Mesothelial cell of epicardium (in vitro differentiated cells): ENCODE data around the gene SAMD3. TPM values are rescaled to one million over a fixed set of nuclear protein-coding genes. Genes with fewer than 3 reads are reported as not detected.

Source experiments
- DNase-seq, 2 experiments: peaks; one replicate each; pipeline ENCODE4 v3.0.0; 2021; ENCODE audit warnings: low spot score in 2 of 2; ENCODE audit not compliant: unreplicated experiment in 2 of 2
- H3K27ac Mint-ChIP-seq: 2 replicates; pipeline ENCODE4 v1.8.0; 2021; ENCODE audit warnings: mixed read lengths
- H3K27me3 Mint-ChIP-seq: 2 replicates; pipeline ENCODE4 v1.8.0; 2021; ENCODE audit warnings: low read depth, mixed read lengths
- H3K36me3 Mint-ChIP-seq: 2 replicates; pipeline ENCODE4 v1.8.0; 2021; ENCODE audit warnings: mixed read lengths
- H3K4me1 Mint-ChIP-seq: 2 replicates; pipeline ENCODE4 v1.8.0; 2021; ENCODE audit warnings: mixed read lengths
- H3K4me3 Mint-ChIP-seq: 2 replicates; pipeline ENCODE4 v1.8.0; 2021; ENCODE audit warnings: mild to moderate bottlenecking, moderate library complexity, mixed read lengths
- H3K9me3 Mint-ChIP-seq: 2 replicates; pipeline ENCODE4 v1.8.0; 2021; ENCODE audit warnings: mixed read lengths
- CTCF ChIP-seq: fragments of 200-600 bp; sonication (generic); IDR thresholded peaks from one replicate; pipeline ENCODE4 v1.5.0; 2021; ENCODE audit warnings: antibody characterized with exemption; ENCODE audit not compliant: unreplicated experiment
- total RNA-seq: library from RNA; stranded (reverse); gene quantifications from 3 replicates; pipeline ENCODE4 v1.2.1, GENCODE V29; 2021

Gene SAMD3
- total RNA-seq, 1 donor from 2014 or later = 0.49 TPM

DNA sequence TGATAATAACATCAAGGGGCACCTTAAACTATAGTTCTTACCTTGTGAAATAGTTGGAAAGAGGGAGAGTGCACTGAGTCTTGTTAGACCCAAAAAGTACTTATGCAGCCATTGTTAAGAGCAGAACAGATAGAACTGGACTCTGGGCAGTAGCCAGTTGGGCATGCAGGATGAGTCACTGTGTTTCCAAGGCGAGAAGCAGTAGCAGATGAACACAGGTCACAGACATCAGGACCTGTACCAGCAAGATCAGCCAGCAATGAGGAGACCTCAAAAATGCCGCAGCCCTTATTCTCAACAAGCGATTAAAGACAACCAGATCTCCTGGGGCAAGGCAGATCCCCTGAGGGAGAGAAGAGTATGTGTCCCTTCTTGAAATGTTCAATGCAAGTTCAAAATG, 79.0 kb downstream of the SAMD3 start:
- Mint-ChIP-seq H3K4me1 (no peaks in the 10 kb centered on the region), H3K27ac (no peak overlapping the region), H3K4me3 (no peak overlapping the region), H3K36me3 (peaks cover 46% of the 10 kb centered on the region), H3K27me3 (no peaks in the 10 kb centered on the region), H3K9me3 (no peaks in the 10 kb centered on the region)
- no peak for DNase-seq
- no peak for TF ChIP-seq CTCF

- Mint-ChIP-seq H3K4me1 (no peaks in the 10 kb centered on the region), H3K9me3 (no peaks in the 10 kb centered on the region), H3K27me3 (no peaks in the 10 kb centered on the region), H3K27ac (no peak overlapping the region), H3K4me3 (no peak overlapping the region), H3K36me3 (peaks cover 63% of the 10 kb centered on the region)
- DNase-seq = no peak
- no peak for TF ChIP-seq CTCF
These were observed 82.7 kb downstream of the SAMD3 start for GRCh38 chr6:130140084-130140483.

DNA sequence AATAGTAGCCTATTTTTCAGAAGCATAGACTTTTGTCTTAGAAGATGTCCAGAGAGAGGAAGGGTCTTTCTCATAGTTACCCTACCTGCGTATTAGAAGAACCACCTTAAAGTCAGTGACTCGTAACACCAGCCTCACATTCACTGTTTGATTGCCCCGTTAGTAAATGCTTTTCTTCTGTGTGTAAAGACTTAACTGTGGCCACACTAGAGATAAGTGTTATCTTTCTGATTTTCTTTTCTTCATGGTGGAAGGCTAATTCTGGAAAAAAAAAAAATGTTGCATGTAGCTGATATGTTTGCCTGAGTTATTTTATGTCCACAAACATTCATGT, 83.9 kb downstream of the SAMD3 start:
- Mint-ChIP-seq H3K27me3 (no peaks in the 10 kb centered on the region), H3K4me3 (no peak overlapping the region), H3K36me3 (peaks cover 64% of the 10 kb centered on the region), H3K4me1 (no peaks in the 10 kb centered on the region), H3K27ac (no peak overlapping the region), H3K9me3 (no peaks in the 10 kb centered on the region)
- no peak for DNase-seq
- no peak for TF ChIP-seq CTCF

GRCh38 chr6:130138116-130138908, 84.4 kb downstream of the SAMD3 start:
- DNase-seq = no peak
- Mint-ChIP-seq H3K36me3 (peaks cover 60% of the 10 kb centered on the region), H3K4me3 (no peak overlapping the region), H3K27me3 (no peaks in the 10 kb centered on the region), H3K9me3 (no peaks in the 10 kb centered on the region), H3K27ac (no peak overlapping the region), H3K4me1 (no peaks in the 10 kb centered on the region)
- TF ChIP-seq CTCF = no peak

DNA sequence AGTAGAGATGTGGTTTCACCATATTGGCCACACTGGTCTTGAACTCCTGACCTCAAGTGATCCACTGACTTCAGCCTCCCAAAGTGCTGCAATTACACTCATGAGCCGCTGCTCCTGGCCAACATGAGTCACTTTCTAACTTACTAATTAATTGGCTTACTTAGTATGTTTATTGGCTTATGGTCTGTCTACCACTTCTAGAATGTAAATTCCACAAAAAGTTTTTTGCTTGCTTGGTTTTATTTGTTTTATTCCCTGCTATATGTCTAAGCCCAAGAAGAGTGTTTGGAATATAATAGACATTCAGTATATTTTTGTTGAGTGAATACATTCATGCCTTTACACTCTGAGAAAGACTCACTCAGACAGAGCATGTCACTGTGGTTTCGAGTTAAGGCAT, 86.0 kb downstream of the SAMD3 start:
- Mint-ChIP-seq H3K27ac (no peak overlapping the region), H3K36me3 (peaks cover 50% of the 10 kb centered on the region), H3K9me3 (no peaks in the 10 kb centered on the region), H3K27me3 (no peaks in the 10 kb centered on the region), H3K4me3 (no peak overlapping the region), H3K4me1 (no peaks in the 10 kb centered on the region)
- TF ChIP-seq CTCF = no peak
- no peak for DNase-seq

DNA sequence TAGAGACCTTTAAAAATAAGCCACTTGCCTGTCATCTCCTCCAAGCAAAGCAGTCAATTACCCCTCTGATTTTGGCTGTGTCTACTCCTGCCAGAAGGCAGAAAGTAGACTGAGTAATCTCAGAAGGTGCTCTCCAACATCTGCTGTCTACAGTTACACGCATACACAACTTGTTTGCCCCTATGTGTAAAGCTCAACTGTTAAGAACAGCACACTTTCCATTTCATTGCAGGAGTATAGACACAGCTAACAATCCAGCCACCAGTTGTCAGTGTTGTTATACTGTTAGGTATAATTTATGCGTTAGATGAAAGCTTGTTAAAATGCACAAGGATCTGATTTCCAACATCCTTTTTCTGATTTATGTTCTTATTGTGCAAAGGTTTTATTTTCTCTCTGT, 88.2 kb downstream of the SAMD3 start:
- no peak overlapping the region for H3K27ac Mint-ChIP-seq
- no peaks in the 10 kb centered on the region for H3K9me3 Mint-ChIP-seq
- peaks cover 36% of the 10 kb centered on the region for H3K36me3 Mint-ChIP-seq

More for the DNA sequence above, 88.2 kb downstream of the SAMD3 start:
- Mint-ChIP-seq H3K4me3 (no peak overlapping the region), H3K27me3 (no peaks in the 10 kb centered on the region), H3K4me1 (no peaks in the 10 kb centered on the region)
- no peak for DNase-seq
- TF ChIP-seq CTCF = no peak
